K562 (cell line): Measurements from ENCODE around the gene TTLL12. TPM values are rescaled to one million over a fixed set of nuclear protein-coding genes. Genes with fewer than 3 reads are reported as not detected.
A peak's percentile ranks its signal among the peaks of the same experiment; 100 is the strongest.

Experiments used
- ATAC-seq: fragments of 200-7000 bp; cut with Tn5 transposase; 3 replicates; pipeline ENCODE4 v1.9.1; 2020; ENCODE audit warnings: moderate library complexity
- BruUV-seq: library from RNA; stranded (reverse); fragments of 400-500 nt; replicated peaks from 2 replicates; lab custom pipeline; 2021; lab: Mats Ljungman, UMichigan
- CTCF ChIA-PET: fragments of 300-600 bp; formaldehyde crosslinking; extraction: SDS; loops from one replicate; lab custom pipeline; 2021; ENCODE audit warnings: low intra/inter-chr PET ratio; lab: Yijun Ruan, JAX
- POLR2A ChIA-PET: fragments of 300-600, 350-650 bp; sonication (Branson Sonifier 250); formaldehyde crosslinking; extraction: SDS; loops from one replicate; lab custom pipeline; 2021; ENCODE audit warnings: antibody characterized with exemption, inconsistent platforms; lab: Yijun Ruan, JAX
- DNase-seq, 4 experiments: peaks; one replicate each; pipeline versions ENCODE4 v3.0.0 to v3.0.0-alpha.2; 2011 to 2018; ENCODE audit warnings: low spot score in 3 of 4, mixed read lengths in 3 of 4; ENCODE audit errors: extremely low read depth in 1 of 4
- FAIRE-seq: peaks from 2 replicates; lab custom pipeline; 2011; peaks lifted over from hg19 to GRCh38; lab: Jason Lieb, UNC
- H2AFZ ChIP-seq: 2 replicates; pipeline ENCODE4 v1.6.0; 2011; ENCODE audit warnings: low read depth, low read length, control low read depth, inconsistent platforms
- H3K27ac ChIP-seq: fragments of 200-600 bp; 3 replicates; pipeline ENCODE4 v1.8.0; 2011; ENCODE audit warnings: low read depth, mild to moderate bottlenecking, control low read depth, inconsistent platforms, low read length, moderate library complexity, mixed read lengths; ENCODE audit errors: extremely low read depth
- H3K27me3 ChIP-seq, 2 experiments: fragments of 300-600 bp in 1 of 2; 2 replicates in 1 of 2; 3 replicates in 1 of 2; pipeline versions ENCODE4 v1.6.0 to v1.8.0; 2011; ENCODE audit warnings: inconsistent platforms in 2 of 2, low read length in 2 of 2, mild to moderate bottlenecking in 1 of 2, mixed read lengths in 1 of 2, moderate library complexity in 1 of 2; ENCODE audit not compliant: control insufficient read depth in 2 of 2, insufficient read depth in 2 of 2
- H3K36me3 ChIP-seq: fragments of 300-600 bp; 3 replicates; pipeline ENCODE4 v1.8.0; 2011; ENCODE audit warnings: mild to moderate bottlenecking, low read length, inconsistent platforms; ENCODE audit not compliant: control insufficient read depth, insufficient read depth
- H3K4me1 ChIP-seq, 2 experiments: fragments of 200-600 bp in 1 of 2; replicated peaks in 1 of 2; 2 replicates in 1 of 2; 3 replicates in 1 of 2; pipeline versions ENCODE4 v1.5.1 to v1.8.0; 2011; ENCODE audit warnings: inconsistent platforms in 2 of 2, low read length in 2 of 2, mild to moderate bottlenecking in 1 of 2, mixed read lengths in 1 of 2, moderate library complexity in 1 of 2; ENCODE audit not compliant: control insufficient read depth in 2 of 2, insufficient read depth in 2 of 2
- H3K4me2 ChIP-seq: 2 replicates; pipeline ENCODE4 v1.6.1; 2011; ENCODE audit warnings: low read length, control low read depth, inconsistent platforms, mixed read lengths; ENCODE audit not compliant: insufficient read depth
- H3K4me3 ChIP-seq: fragments of 200-600 bp; sonication (generic), shearing (Covaris generic); 2 replicates; pipeline ENCODE4 v1.5.1; 2016; ENCODE audit warnings: control low read depth, inconsistent platforms
- H3K79me2 ChIP-seq: fragments of 200-600 bp; 3 replicates; pipeline ENCODE4 v1.8.0; 2011; ENCODE audit warnings: low read length, inconsistent platforms; ENCODE audit not compliant: control insufficient read depth, insufficient read depth
- H3K9ac ChIP-seq, 2 experiments: 2 replicates each; pipeline versions ENCODE4 v1.6.0 to v1.6.1; 2011; ENCODE audit warnings: low read depth in 2 of 2, low read length in 2 of 2, control low read depth in 1 of 2, inconsistent platforms in 1 of 2, mild to moderate bottlenecking in 1 of 2, mixed read lengths in 1 of 2; ENCODE audit not compliant: insufficient read depth in 1 of 2
- H3K9me1 ChIP-seq: one replicate; pipeline ENCODE4 v1.6.0; 2011; ENCODE audit warnings: inconsistent platforms, mild to moderate bottlenecking, low read length, moderate library complexity; ENCODE audit not compliant: control insufficient read depth, insufficient read depth
- H3K9me3 ChIP-seq: replicated peaks from 2 replicates; pipeline ENCODE4 v1.5.1; 2011; ENCODE audit warnings: low read depth, low read length, inconsistent platforms; ENCODE audit not compliant: control insufficient read depth, insufficient read depth
- H4K20me1 ChIP-seq: replicated peaks from 2 replicates; pipeline ENCODE4 v1.6.1; 2011; ENCODE audit warnings: low read length, inconsistent platforms, mixed read lengths; ENCODE audit not compliant: control insufficient read depth, insufficient read depth
- ARHGAP35 ChIP-seq: fragments of 450-650 bp; IDR thresholded peaks from 2 replicates; pipeline ENCODE4 v1.6.1; 2018; ENCODE audit not compliant: partially characterized antibody
- C11orf30 ChIP-seq: fragments of 450-650 bp; IDR thresholded peaks from 2 replicates; pipeline ENCODE4 v1.6.1; 2016; ENCODE audit warnings: low read depth, mild to moderate bottlenecking
- CREB3 ChIP-seq: fragments of 450-650 bp; conservative IDR thresholded peaks from 2 replicates; pipeline ENCODE4 v1.6.1; 2016; ENCODE audit warnings: missing genetic modification characterization, low read depth, mild to moderate bottlenecking, missing compliant biosample characterization, moderate library complexity
- MITF ChIP-seq: IDR thresholded peaks from 2 replicates; pipeline ENCODE4 v1.6.1; 2014; ENCODE audit warnings: antibody characterized with exemption
- POLR2G ChIP-seq: fragments of 200-400 bp; formaldehyde crosslinking; IDR thresholded peaks from 2 replicates; pipeline ENCODE4 v1.6.1; 2017; ENCODE audit warnings: low read depth, mild to moderate bottlenecking, antibody characterized with exemption, low read length, moderate library complexity
- POU5F1 ChIP-seq: fragments of 150-350 bp; IDR thresholded peaks from 2 replicates; pipeline ENCODE4 v1.6.1; 2014; ENCODE audit warnings: borderline replicate concordance, low read length, low read depth, mild to moderate bottlenecking; ENCODE audit not compliant: partially characterized antibody
- ZNF146 ChIP-seq: IDR thresholded peaks from one replicate; pipeline ENCODE4 v1.6.1; 2018; ENCODE audit warnings: missing compliant biosample characterization; ENCODE audit not compliant: unreplicated experiment
- WGBS: fragments of 100-300 bp; shearing (Covaris generic); methylation state at CpG from one replicate; pipeline ENCODE4 v1.1.6; 2016; ENCODE audit warnings: low coverage, mixed read lengths; ENCODE audit not compliant: insufficient coverage; ENCODE audit errors: missing lambda C conversion rate; 5-methylcytosine and 5-hydroxymethylcytosine counted together
- in situ Hi-C: fragments of 300-500 bp; cut with MboI; formaldehyde crosslinking; loops from 4 replicates; pipeline ENCODE4 v1.15.0; 2018; ENCODE audit warnings: inconsistent platforms, mixed read lengths
- intact Hi-C: fragments of 100-400 bp; cut with micrococcal nuclease; formaldehyde crosslinking; loops from 2 replicates; pipeline ENCODE4 v1.14.2; 2022
- polyA plus RNA-seq, 8 experiments: library from polyadenylated mRNA; depleted of rRNA in 4 of 8; stranded (reverse) in 5 of 8; unstranded in 3 of 8; fragments of >200 nt; fragmentation: Nextera tagmentation in 2 of 8; fragmentation: Illumina TruSeq in 1 of 8; extraction: Ambion mirVana in 2 of 8; extraction: Trizol in 1 of 8; gene quantifications; 2 replicates each; pipeline versions ENCODE4 v1.2.1 to v1.2.3, GENCODE V29; 2011 to 2014; ENCODE audit warnings: inconsistent platforms in 1 of 8, missing spikeins in 1 of 8
- total RNA-seq, 7 experiments: library from RNA; depleted of rRNA in 6 of 7; stranded (reverse); fragments of >200 nt in 6 of 7; fragmentation: Illumina TruSeq in 2 of 7; extraction: Trizol in 2 of 7; gene quantifications; 2 replicates each; pipeline versions ENCODE4 v1.2.1 to v1.2.3, GENCODE V29; 2011 to 2021; ENCODE audit warnings: low replicate concordance in 1 of 7

The TTLL12 gene
- total and polyA plus RNA-seq, 9 of the 15 experiments (the other 6 are each of a cell fraction or from before 2014, with no cell fraction given), result 1.3 to 128 (median 43.0) TPM

GRCh38 chr22:43177479-43177878 is 9.5 kb downstream of the TTLL12 start:
- DNase-seq (no peak), ATAC-seq (no peak), FAIRE-seq (no peak)
- 94% methylated on average over 7 of the region's 7 CpGs for WGBS
- TF ChIP-seq CREB3, result no peak
- no peak for TF ChIP-seq ARHGAP35
- TF ChIP-seq ZNF146 (CRISPR knock-in tag), result no peak
- H3K9me3 ChIP-seq, result 0 out of 2 replicates have a peak, but pooled peaks cover 2% of the 10 kb centered on the region
- in situ Hi-C loops, result no loop called here
- CTCF ChIA-PET, result no interaction called here
- no peaks in the 10 kb centered on the region for H3K9me1 ChIP-seq
- H3K9ac ChIP-seq, result no peak overlapping the region
- no peaks in the 10 kb centered on the region for H3K27me3 ChIP-seq
- peaks cover 20% of the 10 kb centered on the region for H3K79me2 ChIP-seq
- H3K4me2 ChIP-seq, result no peak overlapping the region
- peaks cover 86% of the 10 kb centered on the region for H3K36me3 ChIP-seq
- no peaks in the 10 kb centered on the region for H4K20me1 ChIP-seq
- H3K4me1 ChIP-seq, result peaks cover 1 to 26% of the 10 kb centered on the region in 2 experiments; a peak in 4 of 5 replicates
- no peak overlapping the region for H3K27ac ChIP-seq
- H2AFZ ChIP-seq, result no peak overlapping the region
- no TSS peak for BruUV-seq
- intact Hi-C loops, result no loop called here
- POLR2A ChIA-PET, result interaction anchor here (1.3 kb wide), 1 partner anchor 8 kb away, joined by 4 read pairs; no protein-coding TSS in a partner anchor
- H3K4me3 ChIP-seq, result no peak overlapping the region

GRCh38 chr22:43176090-43176489 is 10.8 kb downstream of the TTLL12 start:
- Histone ChIP-seq H3K27me3 (no peaks in the 10 kb centered on the region), H3K9ac (no peak overlapping the region), H2AFZ (no peak overlapping the region), H3K4me1 (peaks cover 0 to 25% of the 10 kb centered on the region in 2 experiments; a peak in 2 of 5 replicates), H3K36me3 (peaks cover 86% of the 10 kb centered on the region), H3K27ac (no peak overlapping the region), H3K9me1 (no peaks in the 10 kb centered on the region), H3K4me2 (no peak overlapping the region), H3K4me3 (no peak overlapping the region), H4K20me1 (no peaks in the 10 kb centered on the region), H3K79me2 (peaks cover 6% of the 10 kb centered on the region), H3K9me3 (0 out of 2 replicates have a peak, but pooled peaks cover 2% of the 10 kb centered on the region)
- DNase-seq (no peak), FAIRE-seq (no peak), ATAC-seq (no peak)
- in situ Hi-C loops (no loop called here), intact Hi-C loops (no loop called here)
- no TSS peak for BruUV-seq
- 100% methylated on average over 3 of the region's 15 CpGs for WGBS
- TF ChIP-seq MITF (no peak), POU5F1 (no peak), POLR2G (peak; percentile 10; the same call in 1 of the 2 replicates), C11orf30 (no peak)
- ChIA-PET CTCF (no interaction called here), POLR2A (no interaction called here)
